ENCODE results near the gene RANBP9.

RANBP9 gene

DNA sequence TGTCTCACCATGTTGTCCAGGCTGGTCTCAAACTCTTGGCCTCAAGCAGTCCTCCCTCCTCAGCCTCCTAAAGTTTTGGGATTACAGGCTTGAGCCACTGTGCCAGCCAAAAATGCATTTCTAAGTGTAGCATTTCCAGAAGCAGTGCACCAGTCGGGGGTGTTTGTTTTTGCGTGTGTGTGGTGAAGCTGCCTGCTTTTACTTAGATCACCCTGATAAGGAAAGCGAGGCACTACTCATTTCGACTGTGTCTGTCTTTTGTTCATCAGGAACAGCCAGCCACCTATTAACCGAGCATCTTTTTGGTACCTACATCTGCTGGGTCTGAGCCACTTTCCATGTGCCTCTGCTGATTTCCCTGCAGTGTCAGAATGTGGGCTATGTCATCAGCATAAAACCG, 118.5 kb downstream of the RANBP9 start:
- H3K36me3 ChIP-seq = no peaks in the 10 kb centered on the region
- no peak for DNase-seq
- H3K9me3 ChIP-seq (ENCODE audit: severe bottlenecking) = no peaks in the 10 kb centered on the region
- H3K27ac ChIP-seq = no peak overlapping the region
- no peak overlapping the region for H3K4me3 ChIP-seq (ENCODE audit: low read depth, low read length)
- H3K27me3 ChIP-seq (ENCODE audit: insufficient read depth, low read depth, severe bottlenecking) = no peaks in the 10 kb centered on the region
- TF ChIP-seq, protein P1, sequence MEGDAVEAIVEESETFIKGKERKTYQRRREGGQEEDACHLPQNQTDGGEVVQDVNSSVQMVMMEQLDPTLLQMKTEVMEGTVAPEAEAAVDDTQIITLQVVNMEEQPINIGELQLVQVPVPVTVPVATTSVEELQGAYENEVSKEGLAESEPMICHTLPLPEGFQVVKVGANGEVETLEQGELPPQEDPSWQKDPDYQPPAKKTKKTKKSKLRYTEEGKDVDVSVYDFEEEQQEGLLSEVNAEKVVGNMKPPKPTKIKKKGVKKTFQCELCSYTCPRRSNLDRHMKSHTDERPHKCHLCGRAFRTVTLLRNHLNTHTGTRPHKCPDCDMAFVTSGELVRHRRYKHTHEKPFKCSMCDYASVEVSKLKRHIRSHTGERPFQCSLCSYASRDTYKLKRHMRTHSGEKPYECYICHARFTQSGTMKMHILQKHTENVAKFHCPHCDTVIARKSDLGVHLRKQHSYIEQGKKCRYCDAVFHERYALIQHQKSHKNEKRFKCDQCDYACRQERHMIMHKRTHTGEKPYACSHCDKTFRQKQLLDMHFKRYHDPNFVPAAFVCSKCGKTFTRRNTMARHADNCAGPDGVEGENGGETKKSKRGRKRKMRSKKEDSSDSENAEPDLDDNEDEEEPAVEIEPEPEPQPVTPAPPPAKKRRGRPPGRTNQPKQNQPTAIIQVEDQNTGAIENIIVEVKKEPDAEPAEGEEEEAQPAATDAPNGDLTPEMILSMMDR (IDR thresholded peaks at IDR 0.05; ENCODE audit: low read depth, low read length) = no peak

DNA sequence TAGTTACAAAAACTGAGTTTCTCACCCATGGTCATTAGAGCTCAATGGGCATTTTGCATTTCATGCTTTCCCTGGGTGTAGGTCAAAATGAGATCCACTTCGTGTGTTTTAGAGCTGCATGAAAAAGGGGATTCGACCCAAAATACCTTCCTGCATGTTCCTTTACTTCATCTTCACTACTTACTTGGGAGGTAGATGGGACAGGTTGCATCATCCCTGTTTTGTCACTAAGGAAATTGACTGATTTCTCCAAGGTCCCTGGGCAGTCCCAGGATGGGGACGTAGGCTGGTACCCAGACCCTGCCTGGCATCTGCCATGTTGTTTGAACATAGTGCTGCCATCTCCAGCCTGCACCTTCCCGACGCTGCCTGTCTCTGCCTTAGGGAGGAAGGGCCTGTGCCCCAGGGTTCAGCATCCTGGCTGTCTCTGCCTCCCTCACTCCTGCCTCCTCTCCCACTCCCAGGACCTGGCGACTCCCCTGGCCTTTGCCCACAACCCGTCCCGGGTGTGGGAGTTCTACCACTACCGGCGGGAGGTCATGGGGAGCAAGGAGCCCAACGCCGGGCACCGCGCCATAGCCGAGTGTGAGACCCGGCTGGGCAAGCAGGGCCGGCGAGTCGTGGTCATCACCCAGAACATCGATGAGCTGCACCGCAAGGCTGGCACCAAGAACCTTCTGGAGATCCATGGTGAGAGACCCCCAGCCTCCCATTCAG, 120.3 kb downstream of the RANBP9 start:
- Histone ChIP-seq H3K27ac (no peak overlapping the region), H3K36me3 (no peaks in the 10 kb centered on the region; the same call in 1 of the 2 replicates), H3K4me3 (ENCODE audit: low read depth, low read length) (no peak overlapping the region), H3K27me3 (ENCODE audit: insufficient read depth, low read depth, severe bottlenecking) (no peaks in the 10 kb centered on the region), H3K9me3 (ENCODE audit: severe bottlenecking) (no peaks in the 10 kb centered on the region)
- TF ChIP-seq, protein P1 (IDR thresholded peaks at IDR 0.05; ENCODE audit: low read depth, low read length) = no peak
- DNase-seq = no peak

DNA sequence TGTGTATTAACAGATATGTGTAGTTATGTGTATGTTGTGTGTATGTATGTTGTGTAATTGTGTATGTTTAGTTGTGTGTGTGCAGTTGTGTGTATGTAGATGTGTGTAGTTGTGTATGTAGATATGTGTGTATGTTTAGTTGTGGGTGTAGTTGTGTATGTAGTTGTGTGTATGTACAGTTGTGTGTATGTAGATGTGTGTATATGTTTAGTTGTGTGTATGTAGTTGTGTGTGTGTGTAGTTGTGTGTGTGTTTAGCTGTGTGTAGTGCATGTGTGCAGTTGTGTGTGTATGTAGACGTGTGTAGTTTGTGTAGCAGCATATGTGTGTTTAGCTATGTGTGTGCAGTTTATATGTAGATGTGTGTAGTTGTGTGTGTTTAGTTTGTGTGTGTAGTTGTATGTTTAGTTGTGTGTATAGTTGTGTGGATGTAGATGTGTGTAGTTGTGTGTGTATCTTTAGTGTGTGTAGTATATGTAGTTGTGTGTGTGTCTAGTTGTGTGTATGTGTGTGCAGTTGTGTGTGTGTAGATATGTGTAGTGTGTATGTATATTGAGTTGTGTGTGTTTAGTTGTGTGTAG, 121.0 kb downstream of the RANBP9 start:
- no peaks in the 10 kb centered on the region; the same call in 1 of the 2 replicates for H3K36me3 ChIP-seq
- no peak overlapping the region for H3K4me3 ChIP-seq (ENCODE audit: low read depth, low read length)
- H3K9me3 ChIP-seq (ENCODE audit: severe bottlenecking) = no peaks in the 10 kb centered on the region
- TF ChIP-seq, protein P1 (IDR thresholded peaks at IDR 0.05; ENCODE audit: low read depth, low read length) = no peak
- no peak for DNase-seq
- H3K27me3 ChIP-seq (ENCODE audit: insufficient read depth, low read depth, severe bottlenecking) = no peaks in the 10 kb centered on the region
- no peak overlapping the region for H3K27ac ChIP-seq

DNA sequence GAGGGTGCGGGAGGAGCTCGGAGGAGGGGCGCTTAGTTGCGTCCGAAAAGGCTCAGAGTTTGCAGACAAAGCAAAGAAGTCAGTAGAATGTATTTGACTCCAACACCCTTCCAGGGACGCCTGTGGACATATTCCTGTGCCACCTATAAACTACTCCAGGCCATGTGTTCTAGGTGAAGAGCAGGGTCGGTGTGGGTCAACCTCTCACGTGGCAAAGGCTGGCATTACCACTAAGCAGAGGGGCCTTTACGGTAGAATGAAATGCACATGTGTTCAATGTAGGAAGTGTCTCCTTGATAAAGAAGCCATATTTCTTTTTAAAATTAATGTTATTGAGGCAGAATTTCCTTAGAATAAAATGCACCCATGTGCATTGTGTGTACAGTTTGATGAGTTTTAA, 121.8 kb downstream of the RANBP9 start:
- H3K9me3 ChIP-seq (ENCODE audit: severe bottlenecking) = no peaks in the 10 kb centered on the region
- no peak for DNase-seq
- no peaks in the 10 kb centered on the region for H3K27me3 ChIP-seq (ENCODE audit: insufficient read depth, low read depth, severe bottlenecking)
- H3K4me3 ChIP-seq (ENCODE audit: low read depth, low read length) = no peak overlapping the region
- H3K36me3 ChIP-seq = no peaks in the 10 kb centered on the region; the same call in 1 of the 2 replicates
- H3K27ac ChIP-seq = no peak overlapping the region
- TF ChIP-seq, protein P1 (IDR thresholded peaks at IDR 0.05; ENCODE audit: low read depth, low read length) = no peak

GRCh38 chr6:13586603-13587542, 124.8 kb downstream of the RANBP9 start:
- DNase-seq = no peak
- no peak overlapping the region for H3K27ac ChIP-seq
- H3K4me3 ChIP-seq (ENCODE audit: low read depth, low read length) = no peak overlapping the region
- TF ChIP-seq, protein P1 (IDR thresholded peaks at IDR 0.05; ENCODE audit: low read depth, low read length) = no peak
- no peaks in the 10 kb centered on the region for H3K27me3 ChIP-seq (ENCODE audit: insufficient read depth, low read depth, severe bottlenecking)
- no peaks in the 10 kb centered on the region for H3K9me3 ChIP-seq (ENCODE audit: severe bottlenecking)
- H3K36me3 ChIP-seq = no peaks in the 10 kb centered on the region; the same call in 1 of the 2 replicates

All from WERI-Rb-1 (cell line).